GM18499 (cell line): Measurements from ENCODE around the gene MYBBP1A.

Experiments used
- ATAC-seq: cut with Tn5 transposase; IDR thresholded peaks from one replicate; pipeline ENCODE4 v1.9.1; 2021; ENCODE audit warnings: moderate number of reproducible peaks; ENCODE audit not compliant: insufficient read depth, unreplicated experiment

The MYBBP1A gene

DNA sequence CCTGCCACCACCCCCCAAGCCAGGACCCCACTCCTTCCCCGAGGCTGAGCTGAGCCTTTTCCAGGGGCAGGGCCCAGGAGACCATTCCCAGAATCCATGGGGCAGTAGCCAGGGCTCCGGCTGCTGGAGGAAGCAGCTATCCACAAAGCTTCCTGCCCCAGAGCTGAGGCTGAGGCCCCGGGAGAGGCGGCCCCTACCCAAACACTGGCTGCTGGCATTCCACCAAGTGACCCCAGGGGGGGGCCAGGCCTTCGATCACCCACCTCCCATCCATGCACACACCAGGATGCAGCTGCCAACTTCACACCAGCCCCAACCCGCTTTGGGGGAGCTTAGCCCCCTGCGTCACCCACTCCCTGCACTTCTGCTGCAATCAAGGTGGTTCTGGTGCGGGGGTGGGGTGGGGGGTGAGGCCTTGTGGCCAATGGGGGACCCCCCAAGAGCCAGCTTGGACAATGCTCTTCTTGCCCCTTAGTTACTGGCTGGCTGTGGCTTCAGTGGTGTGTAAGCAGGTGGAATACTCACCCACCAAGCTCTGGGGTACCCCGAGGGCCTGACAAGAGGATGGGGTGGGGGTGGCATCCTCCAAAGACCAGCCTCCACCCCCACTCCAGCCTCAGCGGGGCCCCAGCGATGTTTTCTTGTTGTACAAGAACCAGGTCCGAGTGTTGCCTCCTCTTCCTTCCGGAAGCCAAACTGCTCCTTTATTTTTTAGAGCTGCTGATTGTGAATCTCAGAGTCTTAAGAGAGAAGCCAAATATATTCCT is 16.8 kb downstream of the MYBBP1A start:
- no peak for ATAC-seq

- no peak for ATAC-seq
Measured at GRCh38 chr17:4537451-4538235, 17.5 kb downstream of the MYBBP1A start.

DNA sequence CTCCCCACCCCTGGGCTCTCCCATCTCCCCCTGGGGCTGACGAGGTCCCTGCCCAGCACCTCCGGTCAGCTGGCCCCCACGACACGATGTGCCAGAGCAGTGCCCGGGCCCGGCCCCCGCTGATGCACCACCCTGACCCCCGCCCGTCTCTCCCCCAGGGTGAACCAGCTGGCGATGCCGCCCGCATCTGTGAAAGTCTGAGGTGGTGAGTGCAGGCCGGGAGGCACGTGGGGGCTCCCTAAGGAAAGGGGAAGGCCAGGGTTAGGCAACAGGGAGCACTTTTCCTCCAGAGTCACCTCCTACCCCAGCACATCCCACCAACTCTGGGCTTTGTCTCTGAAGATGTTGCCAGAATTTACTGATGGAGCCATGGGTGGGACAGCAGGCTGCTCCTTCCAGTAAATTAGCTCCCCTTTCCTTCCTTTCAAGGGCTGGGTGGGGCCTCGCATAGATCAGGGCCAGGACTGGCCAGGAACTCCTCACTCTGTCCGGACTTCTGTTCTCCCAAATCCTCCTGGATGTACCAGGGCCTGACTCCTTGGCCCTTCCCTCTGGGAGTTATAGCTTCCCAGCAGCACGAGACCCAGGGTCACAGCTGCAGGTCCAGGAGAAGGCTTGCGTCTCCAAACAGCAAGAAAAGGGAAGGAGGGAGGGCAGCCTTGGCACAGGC is 18.3 kb downstream of the MYBBP1A start:
- ATAC-seq = no peak

DNA sequence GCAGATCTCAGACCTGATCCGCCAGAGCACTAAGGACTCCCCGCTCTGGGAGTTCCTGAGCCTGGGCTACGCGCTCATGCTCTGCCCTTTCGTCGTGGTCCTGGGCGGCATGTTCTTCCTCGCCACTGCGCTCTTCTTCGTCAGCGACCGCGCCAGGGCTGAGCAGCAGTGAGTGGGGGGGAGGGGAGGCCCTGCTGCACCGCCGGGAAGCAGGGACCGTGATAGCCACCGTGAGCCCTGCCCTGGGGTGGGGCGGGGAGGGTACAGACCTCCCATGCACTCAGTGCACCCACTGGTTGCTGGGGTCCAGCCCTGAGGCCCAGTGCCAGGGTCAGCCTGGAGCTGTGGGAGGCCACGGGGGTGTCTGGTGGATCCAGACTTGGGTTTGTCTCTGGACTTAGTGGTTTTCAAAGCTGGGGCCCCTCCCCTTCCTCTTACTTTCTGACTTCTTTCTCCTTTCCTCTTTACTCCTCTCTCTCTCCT is 18.9 kb downstream of the MYBBP1A start:
- ATAC-seq = no peak

DNA sequence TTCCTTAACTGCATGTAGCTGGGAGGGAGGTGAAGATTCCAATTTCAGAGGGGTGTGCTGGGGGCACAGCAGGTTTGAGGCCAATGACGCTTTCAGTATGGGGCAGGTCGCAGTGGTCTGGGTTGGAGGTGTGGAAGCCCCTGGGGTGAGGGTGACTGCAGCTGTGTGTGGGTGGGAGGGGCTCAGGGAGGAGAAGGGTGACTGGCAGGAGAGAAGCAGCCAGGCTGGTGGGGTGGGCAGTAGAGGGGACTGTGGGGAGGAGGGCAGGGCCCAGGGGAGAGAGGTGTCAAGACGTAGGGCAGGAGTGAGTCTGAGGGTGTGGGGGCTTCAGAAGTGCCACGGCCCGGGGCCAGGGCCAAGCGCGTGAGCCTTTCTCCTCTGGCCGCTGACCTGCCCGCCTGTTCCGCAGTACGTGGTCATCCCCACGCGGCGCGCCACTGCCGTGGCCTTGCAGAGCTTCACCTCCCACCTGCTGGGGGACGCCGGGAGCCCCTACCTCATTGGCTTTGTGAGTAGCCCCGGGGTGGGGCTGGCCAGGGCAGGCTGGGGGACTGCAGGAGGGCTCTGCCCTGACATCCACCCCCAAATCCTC is 19.4 kb downstream of the MYBBP1A start:
- ATAC-seq = no peak

DNA sequence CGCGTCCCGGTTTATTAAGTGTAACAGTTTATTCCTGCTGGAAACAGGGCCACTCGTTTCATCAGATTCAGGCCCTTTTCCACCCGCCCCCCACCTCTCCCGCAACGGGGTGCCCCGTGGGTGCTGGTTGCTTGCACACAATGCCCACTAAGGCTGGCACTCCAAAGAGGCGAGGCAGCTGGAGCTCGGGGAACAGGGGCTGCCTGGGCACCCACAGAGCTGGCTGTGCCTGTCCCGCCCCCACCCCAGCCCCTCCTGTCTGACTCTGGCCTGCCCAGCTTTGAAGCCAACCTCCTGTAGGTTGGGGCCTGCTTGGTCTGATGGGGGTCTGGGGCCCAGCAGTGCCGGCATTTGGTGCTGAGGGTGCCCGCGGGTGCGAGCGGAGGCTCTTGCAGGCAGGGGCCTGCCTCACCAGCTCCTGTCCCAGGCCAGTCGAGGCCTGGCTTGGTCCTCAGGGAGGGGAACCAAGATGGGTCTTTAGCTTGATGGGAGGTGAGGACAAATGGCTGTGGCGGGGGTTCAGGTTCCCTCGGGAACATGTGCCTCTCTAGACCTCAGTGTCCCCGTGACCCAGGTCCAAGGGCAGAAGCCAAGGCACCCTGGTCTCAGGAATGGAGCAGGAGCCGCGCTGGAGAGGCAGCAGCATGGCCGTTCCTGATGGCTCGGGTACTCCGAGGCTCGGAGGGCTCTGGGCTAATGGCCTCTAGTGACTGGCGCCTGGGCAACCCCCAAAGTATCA is 20.1 kb downstream of the MYBBP1A start:
- ATAC-seq = no peak

DNA sequence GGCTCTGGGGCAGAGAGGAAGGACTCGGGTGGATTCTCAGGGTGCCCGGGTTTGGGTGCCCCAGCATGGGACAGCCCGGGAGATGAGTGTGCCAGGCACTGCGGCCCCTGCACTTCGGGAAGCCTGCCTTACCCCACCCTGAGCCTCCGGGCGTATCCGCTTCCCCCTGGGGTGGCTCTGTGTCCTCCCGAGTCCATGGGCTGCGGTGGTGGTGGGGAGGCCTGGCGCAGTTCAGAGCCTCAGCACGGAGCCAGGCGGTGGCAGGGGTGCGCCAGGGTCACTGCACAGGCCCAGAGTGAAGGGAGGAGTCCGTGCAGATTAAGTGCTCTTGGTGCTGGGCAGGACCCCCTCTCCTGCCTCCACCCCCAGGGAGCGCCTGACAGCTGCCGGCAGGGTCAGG is 20.7 kb downstream of the MYBBP1A start:
- ATAC-seq = no peak

DNA sequence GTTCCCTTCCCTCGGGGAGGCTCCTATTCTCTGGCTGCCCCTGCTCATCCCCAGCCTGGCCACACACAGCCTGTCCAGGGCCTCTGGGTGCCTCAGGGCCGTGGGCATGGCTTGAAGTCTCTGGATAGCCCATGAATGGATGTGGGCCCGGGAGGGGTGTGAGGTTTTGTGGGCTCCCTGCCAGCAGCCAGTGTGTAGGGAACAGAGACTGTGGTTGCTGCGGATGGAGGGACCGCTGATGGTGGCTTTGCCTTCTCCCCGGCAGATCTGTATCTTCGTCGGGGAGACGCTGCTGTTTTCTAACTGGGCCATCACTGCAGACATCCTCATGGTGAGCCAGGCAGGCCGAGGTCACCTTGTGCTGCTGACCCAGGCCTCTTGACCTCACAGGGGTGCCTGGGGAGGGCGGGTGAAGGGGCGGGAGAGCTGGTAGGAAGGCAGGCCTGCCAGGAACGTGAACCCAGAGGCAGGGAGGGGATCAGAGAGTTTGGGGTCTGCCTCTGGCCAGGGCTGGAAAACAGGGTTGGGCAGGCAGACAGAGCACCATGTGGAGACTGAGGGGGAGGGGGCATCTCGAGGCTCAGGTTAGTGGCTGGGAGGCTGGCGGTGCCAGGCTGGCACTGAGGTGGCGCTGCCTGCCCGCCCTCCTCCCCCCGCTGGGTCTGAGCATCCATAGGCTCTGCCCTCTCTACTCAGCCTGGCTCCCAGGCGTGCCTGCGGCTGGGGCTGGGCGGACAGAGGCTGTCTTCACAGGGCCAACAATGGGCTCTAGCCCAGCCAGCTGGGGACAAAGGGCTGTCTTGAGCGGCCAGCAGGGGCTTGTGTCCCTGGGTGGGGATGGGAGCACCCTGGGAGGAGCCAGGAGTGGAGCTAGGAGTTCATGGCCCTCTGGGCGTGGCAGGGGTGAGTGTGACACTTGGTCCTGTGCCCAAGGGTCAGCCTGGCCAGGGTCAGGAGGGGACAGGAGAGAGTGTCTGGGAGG is 21.4 kb downstream of the MYBBP1A start:
- ATAC-seq = no peak

GRCh38 chr17:4532860-4533522 is 22.2 kb downstream of the MYBBP1A start:
- ATAC-seq = no peak

DNA sequence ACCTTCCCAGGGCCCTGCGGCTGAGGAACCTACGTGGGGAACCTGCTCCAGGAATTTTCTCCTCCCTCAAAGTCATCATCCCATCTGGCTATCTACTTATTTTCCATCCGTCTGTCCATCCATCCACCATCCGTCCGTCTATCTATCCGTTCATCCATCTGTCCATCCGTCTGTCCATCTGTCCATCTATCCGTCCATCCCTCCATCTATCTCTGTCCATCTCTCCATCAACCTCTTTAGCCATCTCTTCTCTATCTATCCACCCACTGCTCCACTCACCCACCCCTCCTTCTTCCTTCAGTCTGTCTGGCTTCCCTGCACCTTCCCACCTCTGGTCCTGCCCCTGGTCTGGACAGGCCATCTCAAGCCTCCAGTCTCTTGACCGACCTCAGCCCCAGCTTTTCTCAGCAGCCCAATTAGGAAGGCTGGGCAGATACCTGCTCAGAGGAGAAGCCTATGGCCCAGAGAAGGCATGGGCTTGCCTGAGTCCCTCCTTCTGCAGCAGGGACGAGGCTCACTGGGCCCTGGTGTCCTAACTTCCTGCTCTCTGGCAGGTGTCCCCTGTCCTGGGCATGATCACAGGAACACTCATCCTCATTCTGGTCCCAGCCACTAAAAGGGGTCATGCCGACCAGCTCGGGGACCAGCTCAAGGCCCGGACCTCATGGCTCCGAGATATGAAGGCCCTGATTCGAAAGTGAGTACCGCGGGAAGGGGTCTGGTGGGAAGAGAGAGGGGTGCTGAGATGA is 23.0 kb downstream of the MYBBP1A start:
- ATAC-seq = no peak

GRCh38 chr17:4530799-4531730 is 24.1 kb downstream of the MYBBP1A start:
- ATAC-seq = no peak

DNA sequence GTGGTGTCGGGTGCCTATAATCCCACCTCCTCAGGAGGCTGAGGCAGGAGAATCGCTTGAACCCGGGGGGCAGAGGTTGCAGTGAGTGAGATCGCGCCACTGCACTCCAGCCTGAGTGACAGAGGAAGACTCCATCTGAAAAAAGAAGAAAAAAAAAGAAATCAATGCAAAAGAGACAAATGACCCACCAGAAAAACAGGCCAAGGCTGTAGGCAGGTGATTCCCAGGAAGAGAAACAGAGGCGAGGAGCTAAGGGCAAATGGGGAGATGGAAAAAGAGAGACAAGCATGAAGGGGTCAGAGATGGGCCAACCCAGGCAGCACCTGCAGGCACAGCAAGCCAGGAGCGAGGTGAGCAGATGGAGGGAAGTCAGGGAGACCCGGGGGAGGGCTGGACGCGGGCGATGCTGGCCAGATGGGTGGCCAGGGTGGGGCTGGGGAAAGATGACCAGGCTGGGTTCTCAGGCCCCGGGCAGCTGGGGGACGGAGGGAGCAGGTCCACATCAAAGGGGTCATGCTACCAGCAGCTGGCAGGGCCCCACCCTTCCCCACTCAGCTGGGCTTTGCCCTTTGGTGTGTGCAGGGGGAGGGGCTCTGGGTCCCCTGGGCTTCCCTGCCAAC is 25.5 kb downstream of the MYBBP1A start:
- no peak for ATAC-seq

- no peak for ATAC-seq
Measured at GRCh38 chr17:4527566-4528125, 27.5 kb downstream of the MYBBP1A start.

DNA sequence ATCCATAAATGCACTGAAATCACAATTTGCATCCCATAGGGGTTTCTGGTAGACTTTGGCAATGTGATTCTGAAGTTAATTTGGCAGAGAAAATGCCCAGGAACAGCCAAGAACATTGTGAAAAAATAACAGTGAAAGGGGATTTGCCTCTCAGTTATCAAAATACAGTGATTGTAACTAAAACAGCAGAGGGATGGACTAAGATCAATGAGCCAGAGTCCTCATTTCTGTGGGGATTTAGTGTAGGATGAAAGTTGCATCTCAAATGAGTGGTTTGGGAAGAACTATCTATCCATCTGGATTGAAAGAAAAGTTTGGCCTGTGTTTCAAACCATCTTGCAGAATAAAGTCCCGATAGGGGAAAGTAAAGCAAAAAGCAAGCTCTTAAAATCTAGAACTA is 28.1 kb downstream of the MYBBP1A start:
- no peak for ATAC-seq

GRCh38 chr17:4525691-4526397 is 29.3 kb downstream of the MYBBP1A start:
- ATAC-seq = no peak
